ENCODE measurements around the gene ARHGAP9.

The ARHGAP9 gene

DNA sequence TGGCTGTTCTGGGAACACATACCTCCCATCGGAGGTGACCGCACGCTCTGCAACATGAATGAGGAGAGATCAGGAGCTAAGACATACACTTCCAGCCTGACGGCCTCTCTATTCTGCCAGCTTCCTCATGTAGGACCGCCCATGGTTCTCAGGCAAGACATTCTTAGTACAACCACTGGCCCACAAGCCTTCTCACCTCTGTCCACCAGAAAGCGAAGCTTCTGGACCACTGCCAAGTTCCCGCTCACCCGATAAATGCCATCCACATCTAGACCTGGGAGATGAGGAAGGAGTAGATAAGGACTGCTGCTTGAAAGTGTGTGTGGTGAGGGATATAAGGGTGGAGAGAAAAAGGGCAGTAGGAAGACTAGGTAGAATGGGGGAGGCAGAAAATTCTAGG is 5.2 kb downstream of the ARHGAP9 start:
- Histone ChIP-seq H3K9ac (ENCODE audit: low read depth, low read length) (no peak overlapping the region), H3K36me3 (ENCODE audit: insufficient read depth, low read depth, low read length) (no peaks in the 10 kb centered on the region), H3K27me3 (ENCODE audit: insufficient read depth, low read length) (peaks cover 82% of the 10 kb centered on the region), H3K4me1 (ENCODE audit: insufficient read depth, low read length) (no peaks in the 10 kb centered on the region; the same call in 1 of the 2 replicates), H3K9me3 (ENCODE audit: insufficient read depth, low read depth, low read length) (no peaks in the 10 kb centered on the region), H3K4me3 (ENCODE audit: low read length) (no peak overlapping the region), H3K27ac (ENCODE audit: low read length) (no peak overlapping the region)

DNA sequence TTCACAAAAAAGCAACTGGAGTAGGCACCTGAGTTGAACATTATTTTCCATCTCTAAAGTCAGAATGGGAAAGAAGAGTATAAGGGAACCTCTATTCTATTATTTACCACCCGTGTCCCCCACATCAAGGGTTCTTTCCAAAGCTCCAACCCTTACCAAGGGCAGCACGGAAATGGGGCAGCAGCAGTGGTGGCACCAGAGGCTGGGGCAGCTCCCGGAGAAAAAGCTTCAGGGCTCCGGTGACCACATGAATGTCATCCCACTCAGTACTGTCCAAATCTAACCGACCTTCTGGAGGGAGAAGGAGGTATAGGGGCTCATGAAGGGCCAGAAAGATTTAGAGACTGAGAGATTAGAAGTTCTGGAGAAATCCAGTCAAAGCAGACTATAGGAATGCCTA is 5.8 kb downstream of the ARHGAP9 start:
- Histone ChIP-seq H3K9me3 (ENCODE audit: insufficient read depth, low read depth, low read length) (no peaks in the 10 kb centered on the region), H3K27me3 (ENCODE audit: insufficient read depth, low read length) (peaks cover 77% of the 10 kb centered on the region), H3K4me3 (ENCODE audit: low read length) (no peak overlapping the region), H3K4me1 (ENCODE audit: insufficient read depth, low read length) (no peaks in the 10 kb centered on the region; the same call in 1 of the 2 replicates), H3K36me3 (ENCODE audit: insufficient read depth, low read depth, low read length) (no peaks in the 10 kb centered on the region), H3K27ac (ENCODE audit: low read length) (no peak overlapping the region), H3K9ac (ENCODE audit: low read depth, low read length) (no peak overlapping the region)

DNA sequence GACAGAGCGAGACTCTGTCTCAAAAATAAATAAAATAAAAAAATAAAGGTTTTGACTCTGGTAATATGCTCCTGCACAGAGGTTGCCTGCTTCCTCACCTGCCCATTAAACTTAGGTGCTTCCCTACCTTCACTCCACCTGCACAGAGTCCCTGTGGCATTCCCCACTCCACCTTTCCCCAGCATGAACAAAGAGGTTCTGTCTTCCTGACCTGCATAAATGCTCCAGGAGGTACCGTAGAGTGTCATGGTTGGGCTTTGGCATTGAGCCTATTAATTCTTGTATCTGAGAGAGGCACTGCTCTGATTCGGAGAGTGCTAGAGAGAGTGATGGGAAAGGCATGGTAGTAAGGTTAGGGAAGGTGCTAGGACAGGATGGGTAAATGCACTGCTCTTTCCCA is 6.3 kb downstream of the ARHGAP9 start:
- no peak overlapping the region for H3K27ac ChIP-seq (ENCODE audit: low read length)
- H3K27me3 ChIP-seq (ENCODE audit: insufficient read depth, low read length) = peaks cover 72% of the 10 kb centered on the region
- H3K4me3 ChIP-seq (ENCODE audit: low read length) = no peak overlapping the region
- H3K4me1 ChIP-seq (ENCODE audit: insufficient read depth, low read length) = no peaks in the 10 kb centered on the region; the same call in 1 of the 2 replicates
- H3K9me3 ChIP-seq (ENCODE audit: insufficient read depth, low read depth, low read length) = no peaks in the 10 kb centered on the region
- no peaks in the 10 kb centered on the region for H3K36me3 ChIP-seq (ENCODE audit: insufficient read depth, low read depth, low read length)
- no peak overlapping the region for H3K9ac ChIP-seq (ENCODE audit: low read depth, low read length)

DNA sequence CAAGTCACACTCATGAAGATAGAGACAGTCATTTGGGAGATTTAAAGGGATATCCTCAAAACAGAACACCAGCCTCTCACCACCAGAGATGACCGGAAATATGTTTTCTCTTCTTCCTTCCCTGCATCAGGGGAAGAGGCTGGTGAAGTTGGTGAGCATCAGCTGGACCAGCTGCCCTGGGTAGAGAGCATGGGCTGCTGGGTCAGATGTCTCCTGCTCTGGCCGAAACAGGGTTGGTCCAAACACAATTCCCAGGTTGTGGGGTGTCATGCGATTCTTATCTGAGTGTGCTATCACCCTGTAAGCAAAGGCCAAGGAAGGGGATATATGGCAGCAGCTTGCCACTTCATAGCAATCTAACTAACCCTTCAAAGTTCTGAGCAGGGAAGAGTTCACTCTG is 7.3 kb downstream of the ARHGAP9 start:
- no peak overlapping the region for H3K4me3 ChIP-seq (ENCODE audit: low read length)
- H3K27ac ChIP-seq (ENCODE audit: low read length) = no peak overlapping the region
- H3K9ac ChIP-seq (ENCODE audit: low read depth, low read length) = no peak overlapping the region
- H3K36me3 ChIP-seq (ENCODE audit: insufficient read depth, low read depth, low read length) = no peaks in the 10 kb centered on the region
- H3K9me3 ChIP-seq (ENCODE audit: insufficient read depth, low read depth, low read length) = no peaks in the 10 kb centered on the region
- no peaks in the 10 kb centered on the region; the same call in 1 of the 2 replicates for H3K4me1 ChIP-seq (ENCODE audit: insufficient read depth, low read length)
- H3K27me3 ChIP-seq (ENCODE audit: insufficient read depth, low read length) = peaks cover 62% of the 10 kb centered on the region

DNA sequence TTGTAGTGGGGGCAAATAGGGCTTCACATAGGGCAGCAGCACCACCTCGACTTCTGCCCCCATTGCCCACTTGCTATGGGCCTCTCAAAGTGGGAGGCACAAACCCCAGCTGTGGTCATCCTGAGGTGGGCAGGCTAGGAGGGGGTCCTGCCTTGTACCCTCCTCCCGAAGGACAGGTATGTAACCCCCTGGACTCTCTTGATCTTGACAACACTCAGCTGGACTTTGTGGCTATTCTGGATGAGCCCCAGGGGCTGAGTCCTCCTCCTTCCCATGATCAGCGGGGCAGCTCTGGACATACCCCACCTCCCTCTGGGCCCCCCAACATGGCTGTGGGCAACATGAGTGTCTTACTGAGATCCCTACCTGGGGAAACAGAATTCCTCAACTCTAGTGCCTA is 8.0 kb downstream of the ARHGAP9 start:
- Histone ChIP-seq H3K9ac (ENCODE audit: low read depth, low read length) (no peak overlapping the region), H3K4me1 (ENCODE audit: insufficient read depth, low read length) (no peaks in the 10 kb centered on the region), H3K9me3 (ENCODE audit: insufficient read depth, low read depth, low read length) (no peaks in the 10 kb centered on the region), H3K27me3 (ENCODE audit: insufficient read depth, low read length) (peaks cover 55% of the 10 kb centered on the region), H3K4me3 (ENCODE audit: low read length) (no peak overlapping the region), H3K36me3 (ENCODE audit: insufficient read depth, low read depth, low read length) (no peaks in the 10 kb centered on the region), H3K27ac (ENCODE audit: low read length) (no peak overlapping the region)

DNA sequence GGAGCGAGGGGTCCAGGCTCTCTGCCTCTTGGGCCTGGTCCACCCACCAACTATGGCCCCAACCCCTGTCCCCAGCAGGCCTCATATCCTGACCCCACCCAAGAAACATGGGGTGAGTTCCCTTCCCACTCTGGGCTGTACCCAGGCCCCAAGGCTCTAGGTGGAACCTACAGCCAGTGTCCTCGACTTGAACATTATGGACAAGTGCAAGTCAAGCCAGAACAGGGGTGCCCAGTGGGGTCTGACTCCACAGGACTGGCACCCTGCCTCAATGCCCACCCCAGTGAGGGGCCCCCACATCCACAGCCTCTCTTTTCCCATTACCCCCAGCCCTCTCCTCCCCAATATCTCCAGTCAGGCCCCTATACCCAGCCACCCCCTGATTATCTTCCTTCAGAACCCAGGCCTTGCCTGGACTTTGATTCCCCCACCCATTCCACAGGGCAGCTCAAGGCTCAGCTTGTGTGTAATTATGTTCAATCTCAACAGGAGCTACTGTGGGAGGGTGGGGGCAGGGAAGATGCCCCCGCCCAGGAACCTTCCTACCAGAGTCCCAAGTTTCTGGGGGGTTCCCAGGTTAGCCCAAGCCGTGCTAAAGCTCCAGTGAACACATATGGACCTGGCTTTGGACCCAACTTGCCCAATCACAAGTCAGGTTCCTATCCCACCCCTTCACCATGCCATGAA is 8.6 kb downstream of the ARHGAP9 start:
- peaks cover 49% of the 10 kb centered on the region for H3K27me3 ChIP-seq (ENCODE audit: insufficient read depth, low read length)
- H3K9me3 ChIP-seq (ENCODE audit: insufficient read depth, low read depth, low read length) = no peaks in the 10 kb centered on the region
- H3K4me1 ChIP-seq (ENCODE audit: insufficient read depth, low read length) = no peaks in the 10 kb centered on the region
- H3K27ac ChIP-seq (ENCODE audit: low read length) = no peak overlapping the region
- H3K36me3 ChIP-seq (ENCODE audit: insufficient read depth, low read depth, low read length) = no peaks in the 10 kb centered on the region
- no peak overlapping the region for H3K4me3 ChIP-seq (ENCODE audit: low read length)
- H3K9ac ChIP-seq (ENCODE audit: low read depth, low read length) = no peak overlapping the region

DNA sequence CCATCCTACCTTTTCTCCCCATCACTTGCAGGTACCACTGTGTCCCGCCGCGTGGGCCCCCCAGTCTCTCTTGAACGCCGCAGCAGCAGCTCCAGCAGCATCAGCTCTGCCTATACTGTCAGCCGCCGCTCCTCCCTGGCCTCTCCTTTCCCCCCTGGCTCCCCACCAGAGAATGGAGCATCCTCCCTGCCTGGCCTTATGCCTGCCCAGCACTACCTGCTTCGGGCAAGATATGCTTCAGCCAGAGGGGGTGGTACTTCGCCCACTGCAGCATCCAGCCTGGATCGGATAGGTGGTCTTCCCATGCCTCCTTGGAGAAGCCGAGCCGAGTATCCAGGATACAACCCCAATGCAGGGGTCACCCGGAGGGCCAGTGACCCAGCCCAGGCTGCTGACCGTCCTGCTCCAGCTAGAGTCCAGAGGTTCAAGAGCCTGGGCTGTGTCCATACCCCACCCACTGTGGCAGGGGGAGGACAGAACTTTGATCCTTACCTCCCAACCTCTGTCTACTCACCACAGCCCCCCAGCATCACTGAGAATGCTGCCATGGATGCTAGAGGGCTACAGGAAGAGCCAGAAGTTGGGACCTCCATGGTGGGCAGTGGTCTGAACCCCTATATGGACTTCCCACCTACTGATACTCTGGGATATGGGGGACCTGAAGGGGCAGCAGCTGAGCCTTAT is 9.2 kb downstream of the ARHGAP9 start:
- Histone ChIP-seq H3K27me3 (ENCODE audit: insufficient read depth, low read length) (peaks cover 42% of the 10 kb centered on the region), H3K36me3 (ENCODE audit: insufficient read depth, low read depth, low read length) (no peaks in the 10 kb centered on the region), H3K9ac (ENCODE audit: low read depth, low read length) (no peak overlapping the region), H3K27ac (ENCODE audit: low read length) (no peak overlapping the region), H3K9me3 (ENCODE audit: insufficient read depth, low read depth, low read length) (no peaks in the 10 kb centered on the region), H3K4me3 (ENCODE audit: low read length) (no peak overlapping the region), H3K4me1 (ENCODE audit: insufficient read depth, low read length) (no peaks in the 10 kb centered on the region)

DNA sequence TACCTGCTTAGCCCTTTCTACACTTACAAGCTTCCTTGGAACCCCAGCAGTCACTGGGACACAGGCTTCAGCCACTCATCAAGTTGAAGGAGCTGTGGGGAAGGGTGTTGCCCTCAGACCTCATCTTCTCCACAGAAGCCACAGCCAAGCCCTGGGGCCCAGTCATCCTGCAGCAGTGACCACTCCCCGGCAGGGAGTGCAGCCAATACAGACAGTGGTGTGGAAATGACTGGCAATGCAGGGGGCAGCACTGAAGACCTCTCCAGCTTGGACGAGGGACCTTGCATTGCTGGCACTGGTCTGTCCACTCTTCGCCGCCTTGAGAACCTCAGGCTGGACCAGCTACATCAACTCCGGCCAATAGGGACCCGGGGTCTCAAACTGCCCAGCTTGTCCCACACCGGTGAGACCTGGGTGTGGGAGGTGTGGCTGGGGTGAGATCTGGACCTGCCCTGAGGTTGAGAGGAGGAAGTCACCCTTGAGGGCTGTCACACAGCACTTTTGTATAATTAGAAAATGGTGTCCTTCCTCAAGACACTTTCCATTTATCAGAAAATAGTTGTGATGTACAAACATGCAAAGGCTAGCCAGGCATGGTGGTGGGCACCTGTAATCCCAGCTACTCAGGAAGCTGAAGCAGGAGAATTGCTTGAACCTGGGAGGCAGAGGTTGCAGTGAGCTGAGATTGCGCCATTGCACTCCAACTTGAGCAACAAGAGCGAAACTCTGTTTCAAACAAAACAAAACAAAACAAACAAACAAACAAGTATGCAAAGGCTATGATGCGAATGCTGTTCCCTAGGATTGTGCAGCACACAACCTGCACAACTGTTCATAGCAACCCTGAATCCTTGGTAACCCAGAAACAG is 10.1 kb downstream of the ARHGAP9 start:
- Histone ChIP-seq H3K4me1 (ENCODE audit: insufficient read depth, low read length) (no peaks in the 10 kb centered on the region), H3K27ac (ENCODE audit: low read length) (no peak overlapping the region), H3K4me3 (ENCODE audit: low read length) (no peak overlapping the region), H3K9ac (ENCODE audit: low read depth, low read length) (no peak overlapping the region), H3K36me3 (ENCODE audit: insufficient read depth, low read depth, low read length) (no peaks in the 10 kb centered on the region), H3K9me3 (ENCODE audit: insufficient read depth, low read depth, low read length) (no peaks in the 10 kb centered on the region), H3K27me3 (ENCODE audit: insufficient read depth, low read length) (peaks cover 33% of the 10 kb centered on the region)

DNA sequence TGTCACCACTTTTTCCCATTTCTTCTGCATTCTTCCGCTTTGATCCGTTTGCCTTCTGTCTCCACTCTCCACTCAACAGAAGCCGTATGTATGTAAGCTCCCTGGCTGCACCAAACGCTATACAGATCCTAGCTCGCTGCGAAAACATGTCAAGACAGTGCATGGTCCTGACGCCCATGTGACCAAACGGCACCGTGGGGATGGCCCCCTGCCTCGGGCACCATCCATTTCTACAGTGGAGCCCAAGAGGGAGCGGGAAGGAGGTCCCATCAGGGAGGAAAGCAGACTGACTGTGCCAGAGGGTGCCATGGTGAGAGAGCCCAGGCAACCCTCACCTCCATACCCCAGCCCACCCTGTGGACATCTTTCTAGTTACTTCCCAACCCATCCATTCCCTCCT is 11.8 kb downstream of the ARHGAP9 start:
- no peak overlapping the region for H3K27ac ChIP-seq (ENCODE audit: low read length)
- no peaks in the 10 kb centered on the region for H3K9me3 ChIP-seq (ENCODE audit: insufficient read depth, low read depth, low read length)
- no peaks in the 10 kb centered on the region for H3K36me3 ChIP-seq (ENCODE audit: insufficient read depth, low read depth, low read length)
- peaks cover 28% of the 10 kb centered on the region for H3K27me3 ChIP-seq (ENCODE audit: insufficient read depth, low read length)
- H3K9ac ChIP-seq (ENCODE audit: low read depth, low read length) = no peak overlapping the region
- H3K4me1 ChIP-seq (ENCODE audit: insufficient read depth, low read length) = no peaks in the 10 kb centered on the region
- H3K4me3 ChIP-seq (ENCODE audit: low read length) = no peak overlapping the region

DNA sequence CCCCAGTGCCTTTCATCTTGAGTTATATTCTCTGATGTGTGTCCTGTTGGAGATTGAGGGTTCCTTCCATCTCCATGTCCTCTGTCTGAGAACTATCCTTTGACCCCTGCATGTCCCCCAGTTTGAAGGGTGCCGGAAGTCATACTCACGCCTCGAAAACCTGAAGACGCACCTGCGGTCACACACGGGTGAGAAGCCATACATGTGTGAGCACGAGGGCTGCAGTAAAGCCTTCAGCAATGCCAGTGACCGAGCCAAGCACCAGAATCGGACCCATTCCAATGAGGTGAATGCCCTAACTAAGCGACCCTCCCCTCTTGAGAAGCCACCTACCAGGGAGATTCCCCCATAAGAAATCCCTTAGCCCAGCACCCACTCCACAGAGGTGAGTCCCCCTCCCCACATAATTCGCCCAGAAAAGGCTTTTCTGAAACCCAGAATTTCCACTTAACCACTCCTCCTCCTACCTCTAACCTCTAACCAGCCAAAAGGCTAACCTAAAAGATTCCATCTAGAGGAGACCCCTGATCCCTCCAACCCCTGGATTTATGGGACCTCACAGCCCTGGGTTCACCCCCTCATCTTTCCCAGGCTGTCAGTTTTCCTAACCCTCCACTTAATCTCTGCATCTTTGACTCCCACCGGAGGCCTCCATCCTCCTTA is 12.3 kb downstream of the ARHGAP9 start:
- Histone ChIP-seq H3K4me3 (ENCODE audit: low read length) (no peak overlapping the region), H3K36me3 (ENCODE audit: insufficient read depth, low read depth, low read length) (no peaks in the 10 kb centered on the region), H3K9ac (ENCODE audit: low read depth, low read length) (no peak overlapping the region), H3K27ac (ENCODE audit: low read length) (no peak overlapping the region), H3K27me3 (ENCODE audit: insufficient read depth, low read length) (peaks cover 24% of the 10 kb centered on the region), H3K9me3 (ENCODE audit: insufficient read depth, low read depth, low read length) (no peaks in the 10 kb centered on the region), H3K4me1 (ENCODE audit: insufficient read depth, low read length) (no peaks in the 10 kb centered on the region)

DNA sequence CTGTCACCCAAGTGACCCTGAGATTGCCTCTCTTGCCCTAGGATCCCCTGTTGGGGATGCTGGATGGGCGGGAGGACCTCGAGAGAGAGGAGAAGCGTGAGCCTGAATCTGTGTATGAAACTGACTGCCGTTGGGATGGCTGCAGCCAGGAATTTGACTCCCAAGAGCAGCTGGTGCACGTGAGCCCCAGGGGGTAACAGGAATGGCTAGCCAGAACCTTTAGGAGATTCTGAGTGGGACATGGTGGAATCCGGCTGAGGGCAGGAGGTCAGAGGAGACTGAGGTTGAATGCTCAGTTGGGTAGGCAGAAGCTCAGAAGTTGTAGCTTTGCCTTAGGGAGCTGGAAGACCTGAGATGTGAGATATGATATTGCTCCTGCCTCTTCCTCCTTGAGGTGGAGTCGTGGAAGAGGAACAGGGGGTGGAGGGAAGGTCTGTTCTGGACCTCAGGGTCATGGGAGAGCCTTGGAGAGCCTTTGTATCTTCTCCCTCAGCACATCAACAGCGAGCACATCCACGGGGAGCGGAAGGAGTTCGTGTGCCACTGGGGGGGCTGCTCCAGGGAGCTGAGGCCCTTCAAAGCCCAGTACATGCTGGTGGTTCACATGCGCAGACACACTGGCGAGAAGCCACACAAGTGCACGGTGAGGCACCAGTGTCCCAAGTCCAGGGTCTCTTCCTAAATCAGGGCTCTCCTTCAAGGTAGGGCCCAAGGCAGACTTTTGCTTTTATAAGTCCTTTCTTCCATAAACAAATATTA is 13.7 kb downstream of the ARHGAP9 start:
- Histone ChIP-seq H3K27ac (ENCODE audit: low read length) (no peak overlapping the region), H3K9ac (ENCODE audit: low read depth, low read length) (no peak overlapping the region), H3K4me1 (ENCODE audit: insufficient read depth, low read length) (no peaks in the 10 kb centered on the region), H3K36me3 (ENCODE audit: insufficient read depth, low read depth, low read length) (no peaks in the 10 kb centered on the region), H3K4me3 (ENCODE audit: low read length) (no peak overlapping the region), H3K9me3 (ENCODE audit: insufficient read depth, low read depth, low read length) (no peaks in the 10 kb centered on the region), H3K27me3 (ENCODE audit: insufficient read depth, low read length) (peaks cover 13% of the 10 kb centered on the region)

Data from iPS-20b (cell line).